ENCODE data around the gene UQCRH. TPM values are rescaled to one million over a fixed set of nuclear protein-coding genes. Genes with fewer than 3 reads are reported as not detected.

UQCRH gene
- total and polyA plus RNA-seq, 8 donors, result 200 to 710 (median 359) TPM

DNA sequence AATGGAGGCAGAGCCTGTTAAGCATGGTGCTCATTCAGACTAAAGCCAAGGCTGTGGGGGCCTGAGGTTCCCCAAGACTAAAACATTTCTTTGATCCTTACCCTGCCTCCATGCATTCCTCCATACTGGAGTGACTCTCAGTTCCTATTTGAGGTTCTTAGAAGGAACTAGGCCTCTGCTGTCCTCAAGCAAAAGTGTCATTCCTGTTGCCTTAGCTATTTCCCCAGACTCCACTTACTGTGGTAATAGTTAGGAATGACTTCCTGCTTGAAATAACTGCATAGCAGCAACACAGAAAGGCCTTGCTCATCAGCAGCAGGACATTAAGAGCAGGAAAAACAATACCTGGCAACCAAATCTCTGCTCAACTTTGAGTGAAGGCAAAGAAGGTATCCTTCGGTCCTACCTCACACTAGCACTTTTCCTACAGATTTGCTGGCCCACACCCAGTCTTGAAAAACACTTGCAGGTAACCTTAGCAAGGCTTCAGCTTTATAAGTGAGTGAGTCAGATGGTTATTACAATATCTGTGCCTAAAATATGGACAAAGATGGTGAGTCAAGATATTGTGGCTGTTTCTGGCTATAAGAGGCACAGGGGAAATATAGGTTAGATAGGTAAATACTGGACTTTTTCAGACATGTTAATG lies 14.9 kb upstream of the UQCRH start:
- intact Hi-C loops (cut with DNase I; ENCODE audit: low total_unique reads), result no loop called here
- TF ChIP-seq EP300 (IDR thresholded peaks at IDR 0.05) (no peak), POLR2AphosphoS5 (IDR thresholded peaks at IDR 0.05) (no peak)
- TF ChIP-seq, protein P1, sequence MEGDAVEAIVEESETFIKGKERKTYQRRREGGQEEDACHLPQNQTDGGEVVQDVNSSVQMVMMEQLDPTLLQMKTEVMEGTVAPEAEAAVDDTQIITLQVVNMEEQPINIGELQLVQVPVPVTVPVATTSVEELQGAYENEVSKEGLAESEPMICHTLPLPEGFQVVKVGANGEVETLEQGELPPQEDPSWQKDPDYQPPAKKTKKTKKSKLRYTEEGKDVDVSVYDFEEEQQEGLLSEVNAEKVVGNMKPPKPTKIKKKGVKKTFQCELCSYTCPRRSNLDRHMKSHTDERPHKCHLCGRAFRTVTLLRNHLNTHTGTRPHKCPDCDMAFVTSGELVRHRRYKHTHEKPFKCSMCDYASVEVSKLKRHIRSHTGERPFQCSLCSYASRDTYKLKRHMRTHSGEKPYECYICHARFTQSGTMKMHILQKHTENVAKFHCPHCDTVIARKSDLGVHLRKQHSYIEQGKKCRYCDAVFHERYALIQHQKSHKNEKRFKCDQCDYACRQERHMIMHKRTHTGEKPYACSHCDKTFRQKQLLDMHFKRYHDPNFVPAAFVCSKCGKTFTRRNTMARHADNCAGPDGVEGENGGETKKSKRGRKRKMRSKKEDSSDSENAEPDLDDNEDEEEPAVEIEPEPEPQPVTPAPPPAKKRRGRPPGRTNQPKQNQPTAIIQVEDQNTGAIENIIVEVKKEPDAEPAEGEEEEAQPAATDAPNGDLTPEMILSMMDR (IDR thresholded peaks at IDR 0.05), result no peak
- no peak overlapping the region for H3K4me3 ChIP-seq
- H3K9me3 ChIP-seq, result no peaks in the 10 kb centered on the region
- 80 to 100% (median 91%) methylated on average over 1 of the region's 1 CpG for WGBS, 5 donors
- DNase-seq, result no peak
- no peak overlapping the region for H3K27ac ChIP-seq
- no peaks in the 10 kb centered on the region for H3K27me3 ChIP-seq
- H3K36me3 ChIP-seq, result peaks cover 17 to 86% (median 83%) of the 10 kb centered on the region in 4 donors
- no peaks in the 10 kb centered on the region for H3K4me1 ChIP-seq

DNA sequence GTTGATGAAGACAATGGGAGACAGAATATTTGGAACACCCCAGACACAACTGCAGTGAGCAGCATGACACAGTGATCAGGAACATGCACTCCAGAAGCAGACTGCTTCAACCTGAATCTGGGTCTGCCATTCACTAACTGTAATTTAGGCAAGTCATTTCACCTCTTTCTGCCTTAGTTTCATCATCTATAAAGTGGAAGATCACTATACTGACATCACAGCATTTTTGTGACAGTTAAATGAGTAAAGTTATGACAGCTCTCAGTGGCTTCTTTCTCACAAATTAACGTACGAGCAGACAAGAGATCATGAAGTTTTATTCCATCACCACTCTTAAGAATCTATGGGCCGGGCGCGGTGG lies 14.4 kb upstream of the UQCRH start:
- TF ChIP-seq, protein P1 (IDR thresholded peaks at IDR 0.05), result no peak
- TF ChIP-seq POLR2A (IDR thresholded peaks at IDR 0.05) (no peak), EP300 (IDR thresholded peaks at IDR 0.05) (no peak), POLR2AphosphoS5 (IDR thresholded peaks at IDR 0.05) (no peak)
- Histone ChIP-seq H3K4me3 (no peak overlapping the region), H3K36me3 (peaks cover 17 to 86% (median 83%) of the 10 kb centered on the region in 4 donors), H3K4me1 (no peaks in the 10 kb centered on the region), H3K27ac (no peak overlapping the region), H3K27me3 (no peaks in the 10 kb centered on the region), H3K9me3 (no peaks in the 10 kb centered on the region)
- DNase-seq, result no peak
- WGBS, 5 donors, result 95 to 97% (median 95%) methylated on average over 5 of the region's 5 CpGs
- intact Hi-C loops (cut with DNase I; ENCODE audit: low total_unique reads), result no loop called here

DNA sequence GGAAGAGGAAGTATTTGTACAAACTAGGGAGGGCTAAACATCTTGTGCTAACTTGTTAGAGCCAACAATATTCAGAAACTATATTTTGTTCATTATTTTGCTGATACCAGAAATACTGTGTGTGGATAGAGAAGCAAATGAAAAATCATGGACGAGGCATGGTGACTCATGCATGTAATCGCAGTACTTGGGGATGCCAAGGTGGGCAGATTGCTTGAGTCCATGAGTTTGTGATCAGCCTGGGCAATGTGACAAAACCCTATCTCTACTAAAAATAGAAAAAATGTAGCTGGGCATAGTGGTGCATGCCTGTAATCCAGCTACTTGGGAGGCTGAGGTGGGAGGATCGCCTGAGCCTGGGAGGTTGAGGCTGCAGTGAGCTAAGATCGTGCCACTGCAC lies 13.5 kb upstream of the UQCRH start:
- Histone ChIP-seq H3K27ac (no peak overlapping the region), H3K4me1 (no peaks in the 10 kb centered on the region), H3K4me3 (no peak overlapping the region), H3K9me3 (no peaks in the 10 kb centered on the region), H3K27me3 (no peaks in the 10 kb centered on the region), H3K36me3 (peaks cover 19 to 86% (median 83%) of the 10 kb centered on the region in 4 donors)
- intact Hi-C loops (cut with DNase I; ENCODE audit: low total_unique reads), result no loop called here
- DNase-seq, result no peak
- WGBS, 5 donors, result 91 to 98% (median 95%) methylated on average over 4 of the region's 4 CpGs
- TF ChIP-seq, protein P1 (IDR thresholded peaks at IDR 0.05), result no peak
- TF ChIP-seq POLR2A (IDR thresholded peaks at IDR 0.05) (no peak), POLR2AphosphoS5 (IDR thresholded peaks at IDR 0.05) (no peak), EP300 (IDR thresholded peaks at IDR 0.05) (no peak)

DNA sequence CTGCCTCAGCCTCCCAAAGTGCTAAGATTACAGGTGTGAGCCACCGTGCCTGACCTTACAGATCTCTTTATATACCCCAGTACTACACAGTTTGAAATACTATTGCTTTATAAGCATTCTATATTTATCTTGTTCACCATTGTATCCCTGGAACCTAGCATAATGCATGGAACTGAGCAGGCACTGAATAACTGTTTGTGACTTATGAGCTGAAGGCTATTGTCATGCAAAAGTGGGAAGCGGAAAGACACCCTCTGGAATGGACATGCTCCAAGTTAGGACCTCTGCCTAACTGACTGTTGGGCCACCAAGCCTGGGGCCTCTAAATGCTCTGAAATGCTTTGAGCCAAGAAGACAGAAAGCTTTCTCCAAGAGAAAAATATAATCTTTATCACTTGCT lies 8.2 kb upstream of the UQCRH start:
- TF ChIP-seq POLR2AphosphoS5 (IDR thresholded peaks at IDR 0.05), result no peak
- TF ChIP-seq, protein P1 (IDR thresholded peaks at IDR 0.05), result no peak
- TF ChIP-seq POLR2A (IDR thresholded peaks at IDR 0.05), result no peak
- no peak for TF ChIP-seq EP300 (IDR thresholded peaks at IDR 0.05)
- Histone ChIP-seq H3K4me1 (peaks cover 7 to 22% (median 12%) of the 10 kb centered on the region in 4 donors), H3K27ac (no peak overlapping the region), H3K36me3 (peaks cover 21 to 72% (median 66%) of the 10 kb centered on the region in 4 donors), H3K9me3 (no peaks in the 10 kb centered on the region), H3K4me3 (no peak overlapping the region), H3K27me3 (no peaks in the 10 kb centered on the region)
- 92 to 97% (median 95%) methylated on average over 2 of the region's 2 CpGs for WGBS, 5 donors
- no peak for DNase-seq
- intact Hi-C loops (cut with DNase I; ENCODE audit: low total_unique reads), result no loop called here

Data from stomach (tissue), 9 donors.